Measurements from ENCODE around the gene MYEF2. TPM values are rescaled to one million over a fixed set of nuclear protein-coding genes. Genes with fewer than 3 reads are reported as not detected.

MYEF2 gene
- total RNA-seq, 1 donor from 2014 or later = 7.3 TPM

- no peak for DNase-seq (ENCODE audit: low read depth in 2 of 2)
These were observed 88.4 kb downstream of the MYEF2 start for GRCh38 chr15:48089702-48090101.

GRCh38 chr15:48087844-48088243 lies 90.3 kb downstream of the MYEF2 start:
- DNase-seq (ENCODE audit: low read depth in 2 of 2) = no peak

DNA sequence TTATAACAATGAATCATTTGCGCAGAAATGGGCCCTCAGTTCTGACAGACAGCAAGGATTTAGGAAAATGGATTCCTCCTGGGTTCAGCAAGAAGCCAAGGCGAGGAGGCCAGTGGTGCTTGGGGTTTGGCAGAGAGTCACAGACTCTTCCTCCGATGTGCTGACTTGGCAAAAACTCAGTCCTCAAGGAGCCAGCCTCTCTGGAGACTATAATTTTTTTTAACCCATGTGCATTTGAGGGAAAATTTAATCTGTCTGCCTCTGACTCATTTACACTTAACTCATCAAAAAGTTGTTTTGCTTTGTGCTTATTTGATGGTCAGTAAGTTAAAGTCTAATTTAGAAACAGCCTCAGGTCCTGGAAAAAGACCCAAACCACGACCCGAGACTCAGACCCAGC lies 91.5 kb downstream of the MYEF2 start:
- DNase-seq (ENCODE audit: low read depth in 2 of 2) = no peak

- DNase-seq (ENCODE audit: low read depth in 2 of 2) = no peak
These were observed 92.0 kb downstream of the MYEF2 start for GRCh38 chr15:48086133-48086532.

DNA sequence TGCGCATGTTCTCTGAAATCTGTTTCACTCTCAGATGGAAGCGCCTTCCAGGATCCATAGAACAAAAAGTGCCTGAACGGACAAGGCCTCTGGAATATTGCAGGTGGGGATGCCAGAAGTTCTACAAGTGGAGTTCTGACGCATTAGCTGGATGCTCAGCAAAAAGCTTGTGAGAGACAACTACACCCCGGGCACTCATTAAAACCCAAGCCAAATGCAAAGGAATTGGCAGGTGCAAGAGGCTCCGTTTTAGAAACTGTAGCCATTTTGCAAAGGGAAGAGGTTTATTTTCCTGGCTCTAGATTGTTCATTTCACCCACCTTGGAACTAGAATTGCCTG lies 92.5 kb downstream of the MYEF2 start:
- no peak for DNase-seq (ENCODE audit: low read depth in 2 of 2)

DNA sequence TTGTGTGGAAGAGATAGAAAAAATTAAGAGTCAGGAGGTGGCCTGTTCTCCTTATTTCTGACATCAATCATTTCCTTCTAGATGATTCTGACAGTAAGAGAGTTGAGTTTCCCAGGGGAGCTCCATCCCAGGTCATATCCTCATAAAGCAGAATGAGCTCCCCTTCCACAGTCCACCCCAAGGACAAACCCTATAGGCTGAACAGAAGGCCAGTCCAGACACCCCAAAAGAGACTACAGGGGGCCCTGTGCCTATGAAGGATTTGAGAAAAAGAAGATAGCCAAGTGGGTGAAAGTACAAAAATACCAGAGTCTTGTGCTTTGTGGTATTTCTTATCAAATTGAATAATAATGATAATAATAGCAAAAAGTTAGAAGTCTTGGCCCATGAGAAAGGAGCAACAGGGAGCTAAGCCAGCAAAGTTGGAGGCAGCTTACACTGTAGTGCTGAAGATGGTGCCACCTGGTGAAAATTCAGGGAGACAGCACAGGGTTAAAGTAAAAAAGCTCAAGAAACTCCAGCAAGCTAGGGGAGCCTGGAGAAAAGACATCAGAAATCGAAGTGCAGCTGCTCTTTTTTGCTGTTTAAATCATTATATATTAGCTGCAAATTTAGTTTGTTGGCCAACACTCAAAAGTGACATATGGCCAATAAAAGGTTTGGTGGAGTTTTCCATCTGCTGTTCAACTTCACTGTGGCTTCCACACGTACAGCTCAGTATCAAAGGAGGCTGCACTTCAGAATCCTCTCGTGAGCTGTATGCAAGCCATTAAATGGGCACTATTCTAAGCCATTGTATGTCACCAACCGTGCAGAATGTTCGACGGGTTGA lies 93.1 kb downstream of the MYEF2 start:
- DNase-seq (ENCODE audit: low read depth in 2 of 2) = peak in 1 of 2 donors; percentile 35

Other genes with a start within 250 kb of the MYEF2 start
- not detected in 2 replicates for gene SLC24A5, start 57.3 kb downstream of the MYEF2 start, total RNA-seq
- not detected in 2 replicates for gene CTXN2, start 13.4 kb upstream of the MYEF2 start, total RNA-seq
- not detected in 2 replicates for gene SLC12A1, start 28.0 kb upstream of the MYEF2 start, total RNA-seq
- 34.5 and 38.0 TPM in 2 replicates for gene DUT, start 153.1 kb upstream of the MYEF2 start, total RNA-seq

All from dermis microvascular lymphatic vessel endothelial cell (primary cell).